ENCODE data around the gene FASTK. TPM values are rescaled to one million over a fixed set of nuclear protein-coding genes. Genes with fewer than 3 reads are reported as not detected.

The FASTK gene
- total RNA-seq, 1 experiment from 2014 or later, result 95.0 TPM

GRCh38 chr7:151104411-151105235 is 24.0 kb upstream of the FASTK start:
- TF ChIP-seq TCF7L2 (IDR thresholded peaks at IDR 0.05; ENCODE audit: low read depth, low read length) (no peak), SIN3A (IDR thresholded peaks at IDR 0.05; ENCODE audit: borderline replicate concordance, insufficient read depth, low read depth, low read length) (no peak), CTCF (IDR thresholded peaks at IDR 0.05) (no peak), POLR2AphosphoS5 (IDR thresholded peaks at IDR 0.05; ENCODE audit: low read depth, low read length) (no peak)
- Histone ChIP-seq H3K36me3 (ENCODE audit: control insufficient read depth, insufficient read depth, low read length) (no peaks in the 10 kb centered on the region), H3K27me3 (ENCODE audit: control insufficient read depth, insufficient read depth, low read length) (no peaks in the 10 kb centered on the region), H3K4me3 (ENCODE audit: low read depth in 2 of 2, low read length in 2 of 2) (no peak overlapping the region), H3K4me1 (ENCODE audit: control insufficient read depth, insufficient read depth, low read length) (no peaks in the 10 kb centered on the region), H3K27ac (ENCODE audit: low read length) (no peak overlapping the region), H3K9me3 (ENCODE audit: control insufficient read depth, insufficient read depth, low read depth, low read length) (no peaks in the 10 kb centered on the region)
- no TSS peak for BruUV-seq (replicated peaks)
- ChIA-PET CTCF (no interaction called here), POLR2A (no interaction called here)
- intact Hi-C loops (cut with micrococcal nuclease; ENCODE audit: unreplicated experiment), result no loop called here
- DNase-seq (ENCODE audit: low read depth, low spot score) (no peak), ATAC-seq (no peak)
- in situ Hi-C loops (cut with HindIII; ENCODE audit: low pct_unique_long_range_greater_than_20kb, low sequenced_read_pairs), result no loop called here

GRCh38 chr7:151103973-151104372 is 23.4 kb upstream of the FASTK start:
- no peaks in the 10 kb centered on the region for H3K36me3 ChIP-seq (ENCODE audit: control insufficient read depth, insufficient read depth, low read length)
- DNase-seq (ENCODE audit: low read depth, low spot score), result no peak
- ATAC-seq, result no peak
- no peaks in the 10 kb centered on the region for H3K27me3 ChIP-seq (ENCODE audit: control insufficient read depth, insufficient read depth, low read length)
- in situ Hi-C loops (cut with HindIII; ENCODE audit: low pct_unique_long_range_greater_than_20kb, low sequenced_read_pairs), result no loop called here
- intact Hi-C loops (cut with micrococcal nuclease; ENCODE audit: unreplicated experiment), result no loop called here
- CTCF ChIA-PET, result no interaction called here
- no TSS peak for BruUV-seq (replicated peaks)
- H3K9me3 ChIP-seq (ENCODE audit: control insufficient read depth, insufficient read depth, low read depth, low read length), result no peaks in the 10 kb centered on the region
- H3K4me1 ChIP-seq (ENCODE audit: control insufficient read depth, insufficient read depth, low read length), result no peaks in the 10 kb centered on the region
- H3K4me3 ChIP-seq (ENCODE audit: low read depth in 2 of 2, low read length in 2 of 2), result no peak overlapping the region
- no peak overlapping the region for H3K27ac ChIP-seq (ENCODE audit: low read length)
- POLR2A ChIA-PET, result no interaction called here
- TF ChIP-seq CTCF (IDR thresholded peaks at IDR 0.05), result no peak
- TF ChIP-seq REST (IDR thresholded peaks at IDR 0.05; ENCODE audit: insufficient read depth in 1 of 2, low read depth in 2 of 2, low read length in 1 of 2), result no peak
- TF ChIP-seq POLR2AphosphoS5 (IDR thresholded peaks at IDR 0.05; ENCODE audit: low read depth, low read length), result no peak
- no peak for TF ChIP-seq SIN3A (IDR thresholded peaks at IDR 0.05; ENCODE audit: borderline replicate concordance, insufficient read depth, low read depth, low read length)
- no peak for TF ChIP-seq TCF7L2 (IDR thresholded peaks at IDR 0.05; ENCODE audit: low read depth, low read length)
